DND-41 (cell line): ENCODE results near the gene MAOB.
A peak's percentile ranks its signal among the peaks of the same experiment; 100 is the strongest.

Source experiments
- EZH2 ChIP-seq: IDR thresholded peaks from 3 replicates; pipeline ENCODE4 v1.6.1; 2012; ENCODE audit warnings: borderline replicate concordance, low read depth, mild to moderate bottlenecking, moderate library complexity, low read length, inconsistent platforms; ENCODE audit not compliant: severe bottlenecking
- TF ChIP-seq, protein P1 (sequence below): IDR thresholded peaks from 2 replicates; pipeline ENCODE4 v1.5.1; 2012; ENCODE audit warnings: borderline replicate concordance, low read length, moderate library complexity, mild to moderate bottlenecking; ENCODE audit not compliant: poor library complexity, severe bottlenecking; ENCODE audit errors: extremely low read depth

DNA sequence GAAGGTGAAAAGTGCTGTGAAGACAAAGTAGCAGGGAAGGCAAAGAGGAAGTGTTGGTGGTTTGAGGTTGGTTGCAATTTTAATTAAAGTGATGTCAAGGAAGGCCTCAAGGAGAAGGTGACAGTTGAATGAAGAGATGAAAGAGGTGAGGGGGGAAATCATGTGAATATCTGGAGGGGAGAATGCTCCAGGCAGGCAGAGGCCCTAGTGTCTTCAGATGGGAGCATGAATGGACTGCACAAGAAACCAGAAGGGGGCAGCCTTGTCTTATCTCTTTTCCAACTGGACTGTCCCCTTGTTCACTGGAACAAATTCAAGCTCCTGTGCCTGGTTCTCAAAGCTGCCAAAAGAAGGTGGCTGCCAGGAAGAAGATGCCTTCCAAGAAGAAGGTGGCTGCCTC, 68.4 kb downstream of the MAOB start:
- TF ChIP-seq, protein P1, sequence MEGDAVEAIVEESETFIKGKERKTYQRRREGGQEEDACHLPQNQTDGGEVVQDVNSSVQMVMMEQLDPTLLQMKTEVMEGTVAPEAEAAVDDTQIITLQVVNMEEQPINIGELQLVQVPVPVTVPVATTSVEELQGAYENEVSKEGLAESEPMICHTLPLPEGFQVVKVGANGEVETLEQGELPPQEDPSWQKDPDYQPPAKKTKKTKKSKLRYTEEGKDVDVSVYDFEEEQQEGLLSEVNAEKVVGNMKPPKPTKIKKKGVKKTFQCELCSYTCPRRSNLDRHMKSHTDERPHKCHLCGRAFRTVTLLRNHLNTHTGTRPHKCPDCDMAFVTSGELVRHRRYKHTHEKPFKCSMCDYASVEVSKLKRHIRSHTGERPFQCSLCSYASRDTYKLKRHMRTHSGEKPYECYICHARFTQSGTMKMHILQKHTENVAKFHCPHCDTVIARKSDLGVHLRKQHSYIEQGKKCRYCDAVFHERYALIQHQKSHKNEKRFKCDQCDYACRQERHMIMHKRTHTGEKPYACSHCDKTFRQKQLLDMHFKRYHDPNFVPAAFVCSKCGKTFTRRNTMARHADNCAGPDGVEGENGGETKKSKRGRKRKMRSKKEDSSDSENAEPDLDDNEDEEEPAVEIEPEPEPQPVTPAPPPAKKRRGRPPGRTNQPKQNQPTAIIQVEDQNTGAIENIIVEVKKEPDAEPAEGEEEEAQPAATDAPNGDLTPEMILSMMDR, result peak; percentile 53
- no peak for TF ChIP-seq EZH2
